NK-92 treated with Interleukin-12 subunit alpha and Interleukin-12 subunit beta, amount 100 ng/mL, for 24 hours (cell line): ENCODE data around the gene MOGAT1.
A peak's percentile ranks its signal among the peaks of the same experiment; 100 is the strongest.

ENCODE experiments used
- DNase-seq: peaks from one replicate; lab custom pipeline; 2025; lab: John Stamatoyannopoulos, UW

Gene MOGAT1, protein sequence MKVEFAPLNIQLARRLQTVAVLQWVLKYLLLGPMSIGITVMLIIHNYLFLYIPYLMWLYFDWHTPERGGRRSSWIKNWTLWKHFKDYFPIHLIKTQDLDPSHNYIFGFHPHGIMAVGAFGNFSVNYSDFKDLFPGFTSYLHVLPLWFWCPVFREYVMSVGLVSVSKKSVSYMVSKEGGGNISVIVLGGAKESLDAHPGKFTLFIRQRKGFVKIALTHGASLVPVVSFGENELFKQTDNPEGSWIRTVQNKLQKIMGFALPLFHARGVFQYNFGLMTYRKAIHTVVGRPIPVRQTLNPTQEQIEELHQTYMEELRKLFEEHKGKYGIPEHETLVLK

DNA sequence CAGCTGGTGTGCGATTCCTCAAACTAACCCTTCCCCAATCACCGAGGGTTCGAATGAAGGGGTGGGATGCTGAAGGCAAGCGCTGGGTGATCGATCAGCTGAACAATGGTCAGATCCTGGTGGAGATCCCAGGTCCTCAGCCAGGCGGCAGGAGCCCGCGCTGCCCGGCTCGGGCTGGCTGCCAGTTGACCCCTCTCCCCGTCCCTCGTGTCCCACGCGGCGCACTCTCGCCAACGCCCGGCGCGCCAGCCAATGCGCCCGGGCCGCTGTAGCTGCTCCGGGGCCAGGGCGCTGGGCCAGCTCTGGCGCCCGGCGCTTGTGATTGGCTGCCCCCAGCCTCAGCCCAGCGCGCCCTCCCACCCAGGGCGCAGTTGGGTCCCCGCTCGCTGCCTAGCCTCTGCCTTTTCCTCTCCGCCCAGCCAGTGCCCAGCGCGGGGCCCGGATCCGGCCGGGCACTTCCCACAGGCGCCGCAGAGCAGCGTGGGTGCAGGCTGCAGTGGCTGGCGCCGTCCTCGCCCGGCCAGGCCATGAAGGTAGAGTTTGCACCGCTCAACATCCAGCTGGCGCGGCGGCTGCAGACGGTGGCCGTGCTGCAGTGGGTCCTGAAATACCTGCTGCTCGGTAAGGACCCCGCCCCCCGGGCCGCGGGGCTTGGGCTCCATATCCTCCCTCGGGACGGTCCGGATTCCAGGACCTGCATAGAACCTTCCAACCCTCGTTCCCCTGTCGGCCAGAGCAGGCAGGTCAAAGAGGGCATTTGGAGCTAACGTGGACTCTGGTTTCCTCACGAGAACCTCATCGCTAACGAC is at the start of gene MOGAT1:
MOGAT1 (plus strand) TSS at position 400 of the 809 bp plus-strand sequence; CDS start at position 528, 128 bp downstream.
- no peak for DNase-seq

DNA sequence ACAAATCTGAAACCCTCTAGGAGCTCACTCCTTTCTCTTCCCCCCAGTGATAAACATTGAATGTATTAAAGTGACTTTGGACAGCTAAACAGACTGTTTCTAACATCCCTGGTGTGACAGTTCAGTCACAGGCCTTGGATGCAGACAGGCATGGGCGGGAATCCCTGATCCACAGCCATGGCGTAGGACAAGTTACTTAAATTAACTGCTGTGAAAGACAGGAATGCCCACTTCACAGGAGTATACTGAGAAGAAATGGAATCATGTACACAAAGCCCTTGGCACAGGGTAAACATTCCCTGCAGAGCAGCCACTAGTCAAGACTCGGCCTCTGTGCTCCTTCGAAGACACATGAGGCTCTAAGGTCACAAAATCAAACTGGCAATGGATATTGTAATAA is 49.6 kb upstream of the MOGAT1 start:
- DNase-seq: no peak

DNA sequence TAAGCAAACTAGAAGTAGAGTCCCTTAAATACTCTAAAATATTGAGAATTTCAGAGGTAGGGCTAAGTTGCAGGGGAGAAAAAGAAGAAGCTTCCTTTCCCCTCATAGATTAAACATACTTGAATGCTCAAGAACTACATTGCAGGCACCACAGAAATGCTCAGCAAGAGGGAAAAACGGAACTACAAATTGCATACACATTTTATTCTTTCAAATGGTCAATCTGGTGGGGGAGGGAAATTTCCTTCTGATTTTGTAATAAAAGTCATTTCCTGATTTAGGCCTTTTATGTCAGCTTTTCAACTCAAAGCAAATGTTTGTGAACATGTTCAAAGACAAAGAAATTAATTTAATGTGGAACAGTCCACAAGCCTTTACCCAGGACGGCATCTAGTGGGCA is 48.5 kb upstream of the MOGAT1 start:
- DNase-seq: no peak

DNA sequence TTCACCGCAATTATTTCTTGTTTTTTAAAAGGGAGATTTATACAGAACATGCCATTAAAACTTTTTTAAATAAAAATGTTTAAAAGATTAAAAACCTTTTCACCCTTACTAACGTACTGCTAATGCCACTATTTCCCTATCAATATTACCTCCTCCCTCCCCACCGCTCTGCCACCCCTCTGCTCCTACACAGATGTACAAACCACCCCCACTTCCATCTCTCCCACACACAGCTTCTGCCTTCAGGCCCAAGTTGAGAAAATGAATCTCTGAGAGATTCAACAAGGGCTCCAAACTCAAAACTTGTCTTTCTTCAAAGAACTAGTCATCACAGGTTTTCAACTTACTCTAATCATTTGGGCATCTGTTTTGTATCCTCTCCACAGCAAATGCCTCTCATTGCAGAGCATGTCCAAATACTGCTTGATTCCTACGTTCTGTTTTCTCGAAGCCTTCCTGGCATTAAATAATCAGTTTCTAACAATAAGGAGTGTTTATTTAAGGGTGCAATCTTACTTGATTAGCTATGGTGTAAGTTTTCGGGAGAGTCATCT is 47.6 kb upstream of the MOGAT1 start:
- DNase-seq: no peak

DNA sequence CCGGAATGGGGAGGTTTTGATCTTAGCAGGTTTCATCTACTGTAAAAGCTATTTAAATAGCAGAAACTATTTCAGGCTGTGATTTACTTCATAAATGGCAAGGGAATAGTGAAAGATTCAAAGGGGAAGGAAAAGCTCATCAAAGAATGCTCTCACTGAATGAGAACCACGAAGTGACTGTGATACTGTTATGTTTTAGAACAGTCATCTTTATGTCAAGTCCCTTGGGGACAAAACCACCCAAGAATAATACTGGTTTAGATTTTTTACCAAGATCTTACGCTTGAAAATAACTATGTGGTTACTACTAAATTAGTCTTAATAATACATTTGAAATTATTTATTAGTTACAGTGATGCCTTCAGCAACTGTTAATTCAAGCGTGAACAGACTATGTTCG is 43.7 kb upstream of the MOGAT1 start:
- DNase-seq: no peak

DNA sequence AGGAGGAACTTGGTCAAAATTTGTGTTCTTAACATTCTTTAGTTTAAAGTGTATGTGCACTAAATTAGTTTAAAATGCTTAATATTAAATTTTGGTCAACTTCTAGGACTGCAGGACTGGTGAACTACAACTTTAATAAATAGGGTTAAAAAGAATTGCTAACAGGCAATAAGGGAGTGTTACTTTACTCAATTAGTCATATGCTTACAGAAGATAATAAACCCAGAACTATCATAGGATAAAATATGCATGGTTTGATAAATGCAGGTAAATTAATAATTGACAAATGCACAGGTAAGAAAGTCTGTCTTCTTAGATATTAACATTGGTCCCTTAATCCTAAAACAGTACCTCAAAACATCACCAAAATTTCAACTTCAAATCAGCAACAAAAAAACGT is 36.2 kb upstream of the MOGAT1 start:
- DNase-seq: no peak

DNA sequence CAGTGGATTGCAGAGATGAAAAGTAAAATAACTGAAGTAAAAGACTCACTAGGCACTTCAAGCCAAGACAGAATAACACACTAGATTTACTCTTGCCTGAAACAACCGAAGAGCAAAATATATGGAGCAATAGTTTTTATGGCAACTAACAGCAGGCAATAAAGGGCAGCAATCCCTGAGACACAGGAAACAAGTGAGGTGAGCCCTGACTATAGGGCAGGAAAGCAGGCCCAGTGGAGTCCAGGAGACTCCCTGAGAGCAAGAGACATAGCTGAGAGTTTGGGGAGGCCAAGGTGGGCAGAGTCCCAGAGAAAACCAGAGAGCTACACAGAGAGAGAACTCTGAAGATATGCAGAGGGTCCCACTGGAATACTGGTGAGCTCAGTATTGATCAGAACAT is 34.4 kb upstream of the MOGAT1 start:
- DNase-seq: no peak

DNA sequence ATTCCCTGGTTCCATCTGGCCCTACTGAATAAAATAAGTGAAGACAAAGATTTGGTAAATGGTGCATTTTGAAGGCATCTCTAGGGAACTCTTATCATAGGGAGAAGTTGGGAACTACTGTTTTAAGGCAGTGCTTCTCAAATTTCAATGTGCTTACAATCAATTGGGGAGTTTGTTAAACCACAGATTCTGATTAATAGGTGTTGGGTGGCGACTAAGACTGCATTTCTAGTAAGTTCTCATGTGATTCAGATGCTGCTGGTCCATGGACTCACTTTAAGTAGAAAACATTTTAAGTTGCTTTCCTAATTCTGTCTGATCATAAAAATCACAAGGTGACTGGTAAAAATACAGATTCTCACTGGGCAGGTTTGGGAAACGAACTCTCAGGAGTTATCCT is 30.1 kb upstream of the MOGAT1 start:
- DNase-seq: no peak

DNA sequence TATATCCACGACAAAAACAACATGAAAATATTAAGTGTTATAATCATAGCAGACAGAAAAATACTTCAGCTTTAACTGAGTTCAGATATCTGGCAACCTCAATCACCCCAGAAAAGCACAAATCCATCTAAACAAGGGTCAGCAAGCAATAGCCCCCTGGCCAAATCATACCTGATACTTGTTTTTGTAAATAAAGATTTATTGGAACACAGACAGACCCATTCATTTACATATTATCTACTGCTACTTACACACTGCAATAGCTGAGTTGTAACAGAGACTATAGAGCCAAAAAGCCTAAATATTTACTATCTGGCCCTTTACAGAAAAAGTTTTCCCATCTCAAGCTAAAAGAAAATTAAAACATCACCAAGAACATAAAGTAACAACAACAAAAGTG is 28.3 kb upstream of the MOGAT1 start:
- DNase-seq: no peak

DNA sequence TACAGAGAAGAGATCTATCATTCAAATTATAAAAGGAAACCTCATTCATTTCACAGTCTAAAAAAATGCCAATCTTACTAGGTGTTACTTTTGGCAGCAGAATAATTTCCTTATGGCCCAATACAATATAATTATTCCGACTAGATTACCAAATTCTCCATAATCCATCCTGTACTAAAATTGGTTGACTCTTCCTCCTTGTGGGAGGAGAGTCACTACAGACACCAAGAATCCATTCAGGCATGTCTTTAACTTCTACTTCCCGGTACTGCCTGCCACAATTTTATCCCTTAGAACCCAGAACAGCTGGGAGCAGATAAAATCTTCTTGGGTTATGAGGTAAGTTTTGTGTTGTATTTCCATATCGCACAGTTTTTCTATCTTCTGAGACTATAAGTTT is 25.4 kb upstream of the MOGAT1 start:
- no peak for DNase-seq

DNA sequence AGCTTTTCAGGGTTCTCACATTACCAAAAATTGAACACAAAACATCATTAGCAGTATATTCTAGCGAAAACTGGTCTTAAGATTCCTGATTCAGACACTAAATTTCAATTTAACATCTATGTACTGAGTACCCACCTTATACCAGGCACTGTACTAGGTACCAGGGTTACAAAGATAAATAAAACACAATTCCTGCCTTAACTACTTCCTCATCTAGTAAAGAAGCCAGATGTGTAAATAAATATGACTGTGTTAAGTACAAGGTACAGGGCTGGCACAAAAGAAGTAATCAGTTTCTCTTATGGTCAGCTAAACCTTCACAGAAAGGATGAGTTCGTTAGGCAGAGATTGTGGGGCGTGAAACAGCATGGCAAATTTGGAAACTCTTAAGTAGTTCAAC is 21.7 kb upstream of the MOGAT1 start:
- DNase-seq: no peak

DNA sequence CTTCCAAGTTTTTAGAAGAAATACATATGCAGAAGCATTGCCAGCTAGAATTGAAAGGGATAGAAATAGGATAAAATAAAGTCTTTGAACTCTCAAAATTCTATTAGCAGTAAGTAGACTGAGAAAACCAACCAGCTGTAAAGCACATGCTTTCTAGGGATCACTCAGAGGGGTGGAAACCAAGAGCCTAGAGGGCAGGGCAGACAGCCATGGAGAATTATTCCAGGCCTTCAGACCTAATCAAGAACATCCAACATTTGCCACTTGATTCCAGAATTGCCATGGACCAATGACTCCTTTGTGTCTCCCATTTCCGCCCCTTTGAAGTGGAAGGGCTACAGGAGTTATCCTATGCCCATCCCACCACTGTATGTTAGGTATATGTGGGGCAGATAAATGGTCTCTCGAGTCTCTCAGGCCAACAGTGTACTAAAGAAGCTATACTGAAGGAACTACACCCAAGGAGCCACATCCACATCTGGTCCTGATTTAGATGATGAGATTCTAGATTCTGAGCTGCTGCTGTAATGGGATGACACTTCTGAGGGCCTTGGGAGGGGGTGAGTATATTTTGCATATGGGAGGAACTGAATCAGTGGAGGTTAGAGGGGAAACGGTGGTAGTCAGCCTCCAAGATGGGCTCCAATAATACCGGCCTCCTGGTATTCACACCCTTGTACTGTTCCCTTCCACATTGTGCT is 19.6 kb upstream of the MOGAT1 start:
- DNase-seq: no peak

DNA sequence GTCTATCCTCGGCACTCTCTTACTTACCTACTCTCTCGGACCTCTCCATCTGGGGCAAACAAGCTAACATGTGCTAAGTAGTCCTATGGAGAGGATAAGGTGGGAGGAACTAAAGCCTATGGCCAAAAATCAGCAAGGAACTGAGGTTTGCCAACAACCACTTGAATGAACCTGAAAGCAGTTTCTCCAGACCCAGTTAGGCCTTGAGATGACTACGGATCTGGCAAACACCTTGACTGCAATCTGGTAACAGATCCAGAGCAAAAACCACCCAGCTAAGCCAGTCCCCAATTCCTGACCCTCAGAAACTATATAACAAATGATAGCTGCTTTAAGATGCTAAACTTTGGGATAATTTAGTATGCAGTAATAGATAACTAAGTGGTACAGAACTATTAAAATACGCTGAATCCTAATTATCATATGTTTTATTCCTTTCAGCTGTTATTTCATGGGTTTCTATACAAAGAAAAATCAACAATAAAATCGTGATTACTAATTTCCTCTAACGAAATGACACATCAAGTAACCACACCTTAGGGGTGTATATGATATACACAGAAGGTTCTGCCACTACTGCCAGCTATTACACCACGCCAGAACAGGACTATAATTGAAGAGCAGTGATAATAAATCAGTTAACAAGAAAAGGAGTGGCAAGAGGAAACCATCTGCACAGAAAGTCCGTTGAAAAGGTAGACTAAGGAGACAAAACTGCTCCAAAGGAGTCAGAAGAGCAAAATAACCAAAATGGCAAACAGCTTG is 18.8 kb upstream of the MOGAT1 start:
- DNase-seq: no peak

DNA sequence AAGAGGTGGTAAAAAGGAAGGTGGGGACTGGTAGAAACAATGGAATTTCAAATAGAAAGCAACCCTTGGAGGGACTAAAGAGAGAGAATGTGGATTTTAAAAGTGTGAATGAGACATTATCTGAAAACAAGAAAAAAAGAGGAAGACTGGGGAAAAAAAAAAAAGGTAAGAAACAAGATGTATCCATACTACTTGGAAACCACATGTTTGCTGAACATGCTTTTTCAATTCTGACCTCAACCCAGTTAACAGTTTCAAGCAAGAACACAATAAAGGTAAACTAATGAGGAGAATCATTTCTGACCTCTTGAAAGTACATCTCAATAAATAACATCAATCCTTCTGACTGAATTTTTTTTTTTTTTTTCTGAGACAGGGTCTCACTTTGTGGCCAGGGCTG is 18.2 kb upstream of the MOGAT1 start:
- DNase-seq: no peak

DNA sequence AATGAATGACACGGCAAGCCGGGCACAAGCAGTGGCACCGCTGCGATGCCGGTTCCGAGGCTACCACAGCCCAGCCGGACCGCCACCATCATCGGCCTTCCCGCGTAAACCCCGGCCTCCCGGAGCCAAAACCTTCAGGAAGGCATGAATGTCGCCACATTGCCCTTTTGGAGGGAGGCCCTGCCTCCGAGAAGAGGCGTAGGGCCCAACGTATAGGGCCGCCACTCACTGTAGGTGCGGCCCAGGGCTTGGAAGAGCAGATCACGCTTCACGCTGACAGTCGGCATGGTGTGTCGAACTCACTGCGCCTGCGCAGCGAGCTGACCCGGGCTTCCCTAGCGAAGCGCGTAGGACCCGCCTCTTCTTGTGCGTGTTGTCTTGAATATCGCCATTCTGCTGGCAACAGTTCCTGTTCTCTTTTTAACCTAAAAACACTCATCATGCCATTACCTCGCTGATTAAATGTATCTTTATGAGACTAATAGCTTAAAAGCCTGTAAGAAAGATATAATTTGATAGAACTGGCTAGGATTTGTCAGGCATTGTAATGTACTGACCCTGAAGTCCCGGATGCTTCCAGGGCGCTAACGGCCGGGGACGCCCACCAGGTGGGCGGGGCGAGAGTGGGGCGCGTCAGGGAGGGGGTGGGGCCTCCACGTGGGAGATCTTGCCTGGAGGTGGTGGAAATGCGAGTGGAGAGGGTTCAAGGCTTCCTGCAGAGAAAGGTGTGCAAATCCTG is 15.5 kb upstream of the MOGAT1 start, which contains the start of gene FARSB:
FARSB (minus strand) TSS at position 306 of the 739 bp plus-strand sequence; CDS start at position 287, 19 bp downstream.
- DNase-seq: peak; percentile 92

DNA sequence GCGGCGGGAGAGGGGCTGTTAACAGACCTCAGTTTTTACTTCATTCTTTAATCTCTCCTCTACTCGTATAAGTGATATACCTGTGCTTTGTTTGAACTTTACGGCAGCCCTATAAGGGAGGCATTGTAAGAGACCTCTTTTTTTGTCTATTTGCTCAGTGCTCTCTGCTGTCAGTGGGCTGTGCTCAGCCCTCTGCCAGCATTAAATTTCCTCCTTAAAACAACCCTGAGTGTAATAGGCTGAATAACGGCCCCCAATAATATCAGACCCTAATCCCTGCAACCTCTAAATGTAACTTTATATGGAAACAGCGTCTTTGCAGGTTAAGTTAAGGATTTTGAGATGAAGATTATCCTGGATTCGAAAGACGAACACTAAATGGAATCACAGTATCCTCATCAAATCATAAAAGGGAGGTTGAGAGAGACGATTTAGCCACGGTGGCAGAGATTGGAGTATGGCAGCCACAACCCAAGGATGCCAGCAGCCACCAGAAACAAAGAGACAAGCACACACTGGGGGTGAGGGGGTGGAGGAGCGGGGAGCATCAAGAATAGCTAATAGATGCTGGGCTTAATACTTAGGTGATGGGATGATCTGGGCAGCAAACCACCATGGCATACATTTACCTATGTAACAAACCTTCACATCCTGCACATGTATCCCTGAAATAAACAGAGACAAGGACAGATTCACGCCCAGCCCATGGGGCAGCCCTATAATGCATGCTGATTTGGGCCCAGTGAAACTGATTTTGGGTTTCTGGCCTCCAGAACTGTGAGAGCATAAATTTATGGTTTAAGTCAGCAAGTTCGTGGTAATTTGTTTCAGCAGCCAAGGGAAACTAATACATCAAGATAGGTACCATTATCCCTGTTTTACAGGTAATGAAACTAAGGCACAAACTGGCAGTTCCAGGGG is 14.7 kb upstream of the MOGAT1 start:
- no peak for DNase-seq

DNA sequence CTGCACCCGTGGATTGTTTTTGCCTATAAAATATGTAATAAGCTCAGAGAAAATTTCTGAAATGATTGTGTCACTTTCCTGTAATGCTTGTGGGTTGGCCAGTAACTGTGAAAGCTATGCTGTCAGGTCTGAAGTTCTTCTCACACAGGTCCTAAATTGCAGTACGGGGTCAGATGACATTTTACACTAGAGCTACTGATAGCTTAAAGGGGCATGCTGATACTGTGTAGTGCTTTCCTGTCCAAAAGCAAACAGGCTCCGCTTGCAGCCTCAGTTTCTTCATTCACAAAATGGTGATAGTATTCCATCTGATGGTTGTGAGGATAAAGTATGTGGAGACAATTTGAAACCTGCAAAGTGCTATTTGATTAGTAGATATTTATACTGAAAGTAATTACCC is 8.0 kb upstream of the MOGAT1 start:
- no peak for DNase-seq

DNA sequence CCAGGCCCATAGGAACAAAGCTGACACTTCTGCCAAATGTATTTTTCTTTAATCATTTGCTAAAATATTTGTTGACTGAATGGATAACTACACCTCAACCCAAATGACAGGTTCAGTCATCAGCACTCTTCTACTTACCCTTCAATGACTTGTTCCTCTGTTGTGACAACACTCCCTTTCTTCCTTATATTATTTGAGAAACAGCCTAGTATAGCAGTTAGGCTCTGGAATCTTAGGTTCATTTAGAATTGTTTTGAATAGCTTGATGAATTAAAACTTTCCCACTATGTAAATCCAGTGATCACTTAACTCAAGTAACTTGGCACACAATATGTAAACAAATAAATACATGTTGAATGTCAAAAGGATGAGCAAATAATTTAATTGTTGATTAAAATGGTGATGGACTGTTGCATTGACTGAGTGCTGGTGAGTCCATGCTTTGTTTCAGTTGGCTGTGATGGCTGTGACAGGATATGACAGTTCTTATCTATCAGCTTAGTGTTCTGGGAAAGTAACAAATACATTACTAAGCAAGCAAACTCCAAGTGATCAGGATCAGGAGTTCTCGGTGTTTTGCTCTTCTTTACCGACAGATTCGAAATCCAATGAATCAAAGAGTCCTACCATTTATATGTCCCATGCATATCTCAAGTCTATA is 2.8 kb upstream of the MOGAT1 start:
- DNase-seq: no peak

DNA sequence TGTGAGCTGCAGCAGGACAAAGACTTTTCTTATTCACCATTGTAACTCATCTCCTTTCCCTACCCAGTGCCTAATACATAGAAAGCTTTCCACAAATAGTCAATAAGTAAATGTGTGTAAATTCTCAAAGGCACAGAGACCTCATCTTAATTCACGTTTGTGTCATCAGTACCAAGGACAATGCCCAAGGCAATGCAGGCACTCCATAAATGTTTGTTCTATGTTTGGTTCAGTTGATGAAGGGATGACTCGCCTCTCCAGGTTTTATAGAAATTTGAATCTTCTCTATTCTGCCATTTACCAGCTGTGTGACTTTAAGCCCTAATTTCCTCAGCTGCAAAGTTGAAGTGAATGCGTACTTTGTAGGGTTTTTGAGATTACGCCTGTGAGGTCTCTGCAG is 2.1 kb upstream of the MOGAT1 start:
- no peak for DNase-seq
